RCC 7860 (cell line): ENCODE results near the gene GNPTAB.
A peak's percentile ranks its signal among the peaks of the same experiment; 100 is the strongest.
"Not testable (repeated sequence)": the region's sequence is repeated elsewhere in the genome, so short reads cannot be mapped to it uniquely, and the experiment has no call there.

Experiments used
- DNase-seq: peaks from one replicate; pipeline ENCODE4 v3.0.0-alpha.2; 2015; ENCODE audit warnings: low spot score
- FAIRE-seq: peaks from 2 replicates; lab custom pipeline; 2012; peaks lifted over from hg19 to GRCh38; lab: Jason Lieb, UNC

The GNPTAB gene

DNA sequence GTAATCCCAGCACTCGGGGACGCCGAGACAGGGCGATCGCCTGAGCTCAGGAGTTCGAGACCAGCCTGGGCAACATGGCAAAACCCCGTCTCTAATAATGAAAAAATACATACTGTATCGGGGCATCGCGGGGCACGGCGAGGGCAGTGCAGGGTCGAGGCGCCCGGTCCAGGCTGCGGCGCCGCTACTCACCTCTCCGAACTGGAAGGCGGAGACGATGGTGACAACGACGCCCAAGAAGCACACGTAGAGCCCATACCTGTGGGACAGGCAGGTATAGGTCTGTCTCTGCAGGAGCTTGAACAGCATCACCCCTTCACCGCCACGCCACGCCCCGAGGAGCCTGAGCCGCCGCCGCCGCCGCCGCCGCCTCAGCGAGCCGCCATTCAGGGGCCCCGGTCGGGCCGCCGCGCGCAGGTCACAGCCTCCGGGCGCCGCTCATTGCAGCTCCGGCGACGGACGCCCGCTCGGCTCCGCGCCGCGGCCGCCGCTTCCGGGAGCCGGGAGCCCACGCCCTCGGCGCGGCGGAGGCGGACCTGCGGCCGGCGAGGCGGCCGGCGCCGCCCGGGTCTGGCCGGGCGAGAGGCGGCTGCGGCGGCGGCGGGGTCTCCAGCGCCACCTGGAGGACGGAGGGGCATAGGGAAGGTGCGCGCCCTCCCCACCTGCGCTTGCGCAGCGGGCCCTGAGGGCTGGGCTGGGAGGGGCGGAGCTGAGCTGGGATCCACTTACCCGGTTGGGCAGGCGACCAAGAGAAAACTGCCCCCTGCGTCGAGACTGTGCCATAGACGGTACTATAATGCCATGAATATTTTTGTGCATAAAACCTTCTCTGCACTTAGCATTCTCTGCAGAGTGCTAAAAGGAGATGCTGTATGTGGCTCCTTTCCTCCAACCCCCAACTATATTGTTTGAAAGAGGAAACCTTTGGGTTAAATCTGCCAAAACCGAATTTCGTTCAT is at the start of gene GNPTAB:
GNPTAB (minus strand) TSS at position 593 of the 959 bp plus-strand sequence; CDS start at position 309, 284 bp downstream.
- FAIRE-seq (no peak), DNase-seq (peak; percentile 83)

DNA sequence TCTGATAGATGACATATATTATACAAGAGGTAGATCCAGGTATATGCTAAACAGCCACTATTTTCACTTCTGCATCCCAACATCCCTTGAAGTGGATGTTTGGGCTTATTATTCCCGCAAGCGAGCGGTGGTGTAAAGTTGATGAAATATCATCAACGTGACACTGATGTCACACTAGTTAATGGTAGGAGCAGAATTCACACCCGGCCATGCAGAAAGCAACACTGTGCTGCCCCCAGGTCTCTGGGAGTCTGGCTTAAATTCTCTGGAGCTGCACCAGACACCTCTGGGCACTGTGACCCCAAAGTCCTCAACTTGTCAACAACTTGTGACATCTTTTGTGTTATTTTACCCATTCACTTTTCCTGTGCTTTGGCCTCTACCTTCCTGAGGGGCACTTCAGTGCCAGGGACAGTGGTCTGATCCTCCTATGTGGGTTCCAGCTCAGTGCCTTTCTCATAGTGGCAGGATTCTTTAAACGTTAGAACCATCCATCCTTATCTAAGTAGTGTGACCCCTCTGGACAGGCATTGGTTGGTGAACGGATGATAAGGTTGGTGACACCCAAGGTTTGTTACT is 47.6 kb upstream of the GNPTAB start:
- FAIRE-seq (peak; percentile 86), DNase-seq (peak; percentile 92)

DNA sequence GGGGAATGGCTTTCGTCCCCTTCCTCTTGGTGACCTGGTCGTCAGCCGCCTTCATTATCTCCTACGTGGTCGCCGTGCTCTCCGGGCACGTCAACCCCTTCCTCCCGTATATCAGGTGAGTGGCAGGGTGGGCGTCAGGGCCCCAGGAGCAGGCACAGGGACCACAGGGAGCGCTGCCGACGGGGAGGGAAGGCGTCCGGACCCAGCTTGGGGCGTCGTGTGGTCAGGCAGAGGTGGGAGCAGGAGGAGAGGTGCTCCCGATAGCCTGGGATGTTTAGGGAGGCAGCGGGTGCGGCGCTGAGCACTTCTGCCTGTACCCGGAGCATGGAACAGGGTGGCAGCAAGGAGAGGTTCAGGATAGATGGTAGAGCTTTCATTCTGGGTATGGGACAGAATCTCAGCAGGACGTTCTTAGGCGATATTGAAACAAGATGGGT is 47.1 kb upstream of the GNPTAB start:
- FAIRE-seq, result no peak
- peak; percentile 5 for DNase-seq

DNA sequence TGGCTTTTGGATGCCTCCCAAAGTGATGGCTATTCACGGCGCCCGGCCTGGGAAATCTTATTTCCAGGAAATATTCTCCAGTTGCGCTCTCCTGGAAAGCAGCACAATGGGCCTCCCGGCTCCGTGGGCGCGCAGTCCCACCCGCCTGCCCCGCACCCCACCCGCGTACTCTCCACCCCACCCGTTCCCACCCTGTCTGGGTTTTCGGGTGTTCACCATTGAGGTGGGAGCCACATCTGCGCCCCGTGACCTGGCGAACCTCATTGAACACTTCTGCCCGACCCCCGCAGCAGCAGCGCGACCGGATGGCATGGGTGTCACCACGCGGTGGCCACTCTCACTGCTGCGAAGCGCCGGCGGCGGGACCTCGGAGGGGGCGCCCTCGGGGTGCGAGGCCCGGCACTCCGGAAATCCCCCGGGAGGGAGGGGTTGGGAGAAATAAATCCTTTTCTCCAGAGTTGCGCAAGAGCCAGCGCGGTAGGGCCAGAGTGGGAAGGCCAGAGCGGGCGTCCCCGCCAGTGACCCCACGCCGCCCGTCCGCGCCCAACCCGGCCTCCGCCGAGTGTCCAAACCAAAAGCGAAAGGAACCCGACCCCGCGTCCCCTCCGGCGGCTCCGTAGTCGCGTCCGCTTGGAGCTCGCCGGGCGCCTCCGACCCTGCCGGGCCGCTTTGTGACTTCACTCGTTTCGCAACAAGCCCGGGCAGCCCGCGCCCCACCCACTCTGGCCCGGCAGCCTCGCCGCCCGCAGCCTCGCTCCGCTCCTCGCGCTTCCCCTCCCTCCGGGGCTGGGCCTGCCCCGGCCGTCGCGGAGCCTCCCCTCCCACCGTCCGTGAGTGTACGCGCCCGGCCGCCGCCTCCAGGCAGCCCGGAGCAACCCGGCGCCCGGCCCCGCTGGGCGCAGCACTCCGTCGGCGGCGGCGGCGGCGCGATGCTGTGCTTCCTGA is 46.4 kb upstream of the GNPTAB start, which contains the start of gene DRAM1:
DRAM1 (plus strand) TSS at position 720 of the 945 bp plus-strand sequence; CDS start at position 930, 210 bp downstream.
- DNase-seq (peak; percentile 73), FAIRE-seq (no peak)

DNA sequence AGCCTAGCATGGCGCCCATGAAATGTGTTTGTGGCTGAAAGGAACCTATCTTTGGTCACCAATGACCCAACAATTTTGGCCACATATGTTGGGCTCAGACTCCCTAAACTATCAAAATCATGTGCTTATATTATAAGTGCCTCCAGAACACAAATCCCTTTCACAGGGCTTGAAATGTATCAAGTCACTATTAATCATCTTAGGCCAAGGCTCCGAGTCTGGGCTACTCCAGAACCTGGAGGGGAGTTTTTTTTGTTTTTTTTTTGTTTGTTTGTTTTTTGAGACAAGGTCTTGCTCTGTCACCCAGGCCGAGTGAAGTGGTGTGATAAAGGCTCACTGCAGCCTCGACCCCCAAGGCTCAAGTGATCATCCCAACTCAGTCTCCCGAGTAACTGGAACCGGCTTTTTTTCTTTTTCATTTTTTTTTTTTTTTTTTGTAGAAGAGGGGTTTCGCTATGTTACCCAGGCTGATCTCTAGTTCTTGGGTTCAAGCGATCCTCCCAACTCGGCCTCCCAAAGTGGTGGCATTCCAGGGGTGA is 45.6 kb upstream of the GNPTAB start:
- no peak for DNase-seq
- FAIRE-seq, result no peak

DNA sequence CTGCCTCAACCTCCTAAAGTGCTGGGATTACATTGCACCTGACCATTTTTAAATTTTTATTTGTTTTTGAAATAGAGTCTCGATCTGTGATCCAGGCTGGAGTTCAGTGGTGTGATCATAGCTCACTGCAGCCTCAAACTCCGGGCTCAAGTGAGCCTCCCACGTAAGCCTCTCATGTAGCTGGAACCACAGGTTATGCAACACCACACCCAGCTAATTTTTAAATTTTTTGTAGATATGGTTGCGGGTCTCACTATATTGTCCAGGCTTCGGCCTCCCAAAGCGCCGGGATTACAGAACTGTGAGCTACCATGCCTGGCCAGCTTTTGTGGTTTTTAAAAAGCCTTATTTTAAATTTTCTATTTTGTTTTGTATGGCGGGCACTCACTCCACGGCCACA is 44.4 kb upstream of the GNPTAB start:
- FAIRE-seq (no peak), DNase-seq (no peak)

DNA sequence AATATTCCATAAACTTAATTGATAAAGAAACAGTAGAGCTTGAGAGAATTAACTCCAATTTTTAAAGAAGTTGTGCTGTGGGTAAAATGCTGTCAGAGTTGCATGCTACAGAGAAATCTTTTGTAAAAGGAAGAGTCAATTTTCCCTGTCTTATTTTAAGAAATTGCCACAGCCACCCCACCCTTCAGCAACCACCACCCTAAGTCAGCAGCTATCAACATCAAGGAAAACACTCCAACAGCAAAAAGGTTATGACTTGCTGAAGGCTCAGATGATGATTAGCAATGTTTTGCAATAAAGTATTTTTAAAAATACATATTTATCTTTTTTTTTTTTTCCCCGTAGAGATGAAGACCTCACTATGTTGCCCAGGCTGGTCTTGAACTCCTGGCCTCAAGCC is 40.2 kb upstream of the GNPTAB start:
- DNase-seq, result no peak
- FAIRE-seq, result no peak

DNA sequence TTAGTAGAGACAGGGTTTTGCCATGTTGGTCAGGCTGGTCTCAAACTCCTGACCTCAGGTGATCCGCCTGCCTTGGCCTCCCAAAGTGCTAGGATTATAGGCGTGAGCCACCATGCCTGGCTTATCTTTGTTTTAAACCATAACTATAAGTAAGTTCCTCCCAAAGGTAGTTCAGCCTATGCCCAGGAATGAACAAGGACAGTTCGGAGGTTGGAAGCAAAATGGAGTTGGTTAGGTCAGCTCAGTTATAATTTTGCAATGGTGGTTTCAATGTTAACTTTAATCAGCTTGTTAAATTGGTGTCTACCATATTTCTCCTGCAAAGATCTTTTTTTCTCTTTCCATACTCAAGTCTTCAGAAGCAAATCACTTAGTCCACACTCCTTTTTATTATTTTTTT is 36.9 kb upstream of the GNPTAB start:
- not testable (repeated sequence) for FAIRE-seq, DNase-seq

DNA sequence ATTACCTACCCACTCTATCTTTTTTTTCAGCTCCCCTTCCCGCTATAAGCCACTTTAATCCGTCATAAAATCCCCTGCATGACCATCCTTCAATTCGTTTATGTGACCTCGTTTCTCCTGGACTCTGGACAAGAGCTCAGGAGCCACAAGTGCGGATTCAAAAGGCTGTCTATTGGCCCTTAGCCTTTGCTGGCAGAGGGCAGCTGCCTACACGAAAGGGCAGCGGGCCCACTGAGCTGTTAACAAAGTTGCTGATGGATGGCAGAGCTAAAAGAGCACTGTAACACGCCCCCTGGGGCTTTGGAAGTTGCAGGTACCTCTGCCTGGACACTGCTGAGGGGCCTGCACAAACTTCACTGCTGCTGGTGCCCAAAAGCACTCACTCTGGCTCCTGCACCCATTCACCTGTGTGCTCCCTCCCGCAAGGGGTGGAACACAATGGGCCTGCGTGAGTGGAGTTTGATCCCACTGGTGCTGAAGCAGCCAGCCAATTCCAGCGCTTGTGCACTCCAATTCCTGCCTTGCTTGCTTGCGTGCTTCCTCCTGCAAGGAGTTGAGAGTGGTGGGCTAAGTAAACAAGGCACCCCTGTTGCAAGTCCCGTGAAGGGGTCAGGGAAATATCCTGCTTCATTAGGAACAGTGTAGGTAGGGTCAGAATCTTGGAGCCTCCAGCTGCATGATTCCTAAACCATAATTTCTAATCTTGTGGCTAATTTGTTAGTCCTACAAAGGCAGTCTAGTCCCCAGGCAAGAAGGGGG is 36.0 kb upstream of the GNPTAB start:
- no peak for FAIRE-seq

DNA sequence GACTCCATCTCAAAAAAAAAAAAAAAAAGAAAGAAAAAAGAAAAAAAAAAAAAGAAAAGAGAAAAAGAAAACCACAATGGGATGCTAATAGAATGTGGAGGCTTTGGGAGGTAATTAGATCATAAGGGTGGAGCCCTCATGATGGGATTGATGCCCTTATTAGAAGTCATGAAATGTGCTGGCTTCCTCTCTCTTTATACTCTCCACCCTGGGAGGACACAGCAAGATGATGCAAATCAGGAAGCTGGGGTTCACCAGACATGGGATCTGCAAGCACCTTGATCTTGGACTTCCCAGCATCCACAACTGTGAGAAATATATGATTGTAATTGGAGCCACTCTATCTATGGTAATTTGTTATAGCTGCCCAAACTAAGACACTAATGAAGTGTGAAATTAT is 33.2 kb upstream of the GNPTAB start:
- FAIRE-seq (no peak), DNase-seq (no peak)

More for the DNA sequence above, 36.0 kb upstream of the GNPTAB start:
- no peak for DNase-seq

DNA sequence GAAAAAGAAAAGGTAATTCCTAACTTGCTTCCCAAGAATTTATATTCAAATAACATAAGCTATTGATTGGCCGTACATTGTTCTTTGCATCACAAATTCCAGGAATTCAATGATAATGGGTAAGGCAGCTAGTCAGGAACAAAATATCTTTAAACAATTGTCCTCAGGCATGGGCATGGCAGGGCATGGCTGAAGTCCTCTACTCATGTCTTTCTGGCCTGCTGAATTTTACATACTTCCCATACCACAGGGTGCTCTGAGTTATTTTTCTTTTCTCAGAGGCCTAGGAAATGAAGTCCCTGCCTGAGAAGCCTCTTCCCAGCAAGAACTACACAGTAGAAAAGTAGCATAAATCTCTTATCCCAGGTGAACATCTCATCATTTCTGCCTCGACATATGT is 31.5 kb upstream of the GNPTAB start:
- no peak for FAIRE-seq
- DNase-seq, result no peak

DNA sequence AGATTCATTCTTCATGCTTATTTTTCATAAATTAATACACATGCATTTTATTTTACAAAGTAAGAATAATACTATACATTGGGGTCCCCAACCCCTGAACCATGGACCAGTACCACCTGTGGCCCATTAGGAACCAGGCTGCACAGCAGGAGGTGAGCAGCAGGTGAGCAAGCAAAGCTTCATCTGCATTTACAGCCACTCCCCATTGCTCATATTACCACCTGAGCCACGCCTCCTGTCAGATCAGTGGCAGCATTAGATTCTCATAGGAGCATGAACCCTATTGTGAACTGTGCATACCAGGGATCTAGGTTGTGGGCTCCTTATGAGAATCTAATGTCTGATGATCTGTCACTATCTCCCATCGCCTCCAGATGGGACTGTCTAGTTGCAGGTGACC is 30.9 kb upstream of the GNPTAB start:
- DNase-seq, FAIRE-seq: not testable (repeated sequence)

DNA sequence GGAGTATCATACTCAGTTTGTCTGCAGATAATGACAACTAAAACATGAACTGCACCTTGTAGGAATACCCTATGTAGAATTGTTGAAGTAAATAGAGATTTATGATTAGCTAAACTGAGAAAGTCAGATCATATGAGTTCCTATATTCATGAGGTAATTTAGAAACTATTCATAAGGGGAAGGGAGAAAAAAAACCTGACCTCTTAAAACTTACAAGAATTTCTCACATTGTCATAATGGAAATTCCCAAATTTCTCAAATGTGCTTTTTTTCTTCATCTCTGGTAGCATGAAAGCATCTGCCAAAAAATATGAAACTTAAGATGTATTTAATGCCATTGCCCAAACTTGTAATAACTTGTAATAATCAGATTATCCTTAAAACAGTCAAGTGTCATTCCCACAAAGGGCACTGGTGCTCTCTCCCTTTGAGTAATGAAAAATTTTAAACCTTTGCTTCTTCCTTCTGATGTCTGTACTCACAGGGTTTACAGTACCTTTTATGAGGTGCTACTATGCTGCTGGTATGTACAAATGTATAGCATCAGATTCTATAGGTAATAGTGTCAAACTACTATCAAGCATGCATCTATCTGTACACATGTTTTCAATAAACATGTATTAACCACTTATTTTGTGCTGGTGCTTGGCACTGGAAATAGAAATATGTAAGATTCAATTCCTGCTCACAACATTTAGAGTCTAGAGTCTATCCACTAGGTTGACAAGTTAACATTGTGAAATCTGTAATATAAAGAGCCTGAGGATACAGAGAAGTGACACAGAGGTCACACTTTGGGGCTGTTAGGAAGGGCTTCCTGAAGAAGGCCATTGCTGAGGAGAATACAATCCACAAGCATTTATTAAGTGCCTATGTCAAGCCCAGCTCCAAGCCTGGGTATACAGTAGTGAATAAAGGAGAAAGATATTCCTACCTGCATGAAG is 29.2 kb upstream of the GNPTAB start:
- DNase-seq (no peak), FAIRE-seq (no peak)

DNA sequence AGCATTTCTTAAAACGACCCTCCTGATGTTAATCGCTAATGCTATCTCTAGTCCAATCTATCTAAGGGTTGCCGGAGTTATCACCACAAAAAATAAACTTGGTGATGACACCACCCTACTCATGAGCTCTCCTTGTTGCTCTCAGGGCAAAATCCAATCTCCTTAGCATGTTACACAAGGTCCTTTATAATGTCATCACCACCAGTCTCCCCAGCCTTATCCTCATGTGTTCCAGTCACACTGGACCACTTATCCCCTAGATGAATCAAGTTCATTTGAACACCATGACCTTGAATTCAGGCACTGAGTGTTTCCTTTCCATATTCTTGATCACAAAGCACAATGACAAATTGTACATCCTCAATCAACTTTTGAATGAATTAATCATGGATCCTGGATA is 27.6 kb upstream of the GNPTAB start:
- FAIRE-seq (no peak), DNase-seq (no peak)

DNA sequence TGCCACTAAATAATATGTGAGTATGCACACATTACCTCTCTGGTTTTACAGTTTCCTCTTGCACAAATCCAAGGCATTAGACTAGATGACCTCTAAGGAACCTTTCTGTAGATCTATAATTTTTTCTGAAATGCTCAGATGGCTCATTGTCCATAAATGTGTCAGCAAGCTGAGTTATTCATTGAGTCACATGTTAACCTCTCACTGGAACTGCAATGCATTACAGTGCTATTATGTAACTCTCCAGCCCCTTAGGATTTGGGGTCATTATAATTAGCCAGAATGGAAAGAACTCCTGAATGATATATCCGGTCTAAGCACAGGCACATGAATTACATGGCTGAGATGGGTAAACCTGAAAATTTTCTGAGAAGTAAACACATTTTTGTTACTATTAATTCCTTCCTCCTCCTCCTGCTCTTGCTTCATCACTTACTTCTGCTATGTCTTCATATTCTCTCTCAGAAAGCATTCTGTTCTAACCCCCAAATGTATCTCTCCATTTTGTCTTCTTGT is 26.3 kb upstream of the GNPTAB start:
- FAIRE-seq (no peak), DNase-seq (peak; percentile 64)

DNA sequence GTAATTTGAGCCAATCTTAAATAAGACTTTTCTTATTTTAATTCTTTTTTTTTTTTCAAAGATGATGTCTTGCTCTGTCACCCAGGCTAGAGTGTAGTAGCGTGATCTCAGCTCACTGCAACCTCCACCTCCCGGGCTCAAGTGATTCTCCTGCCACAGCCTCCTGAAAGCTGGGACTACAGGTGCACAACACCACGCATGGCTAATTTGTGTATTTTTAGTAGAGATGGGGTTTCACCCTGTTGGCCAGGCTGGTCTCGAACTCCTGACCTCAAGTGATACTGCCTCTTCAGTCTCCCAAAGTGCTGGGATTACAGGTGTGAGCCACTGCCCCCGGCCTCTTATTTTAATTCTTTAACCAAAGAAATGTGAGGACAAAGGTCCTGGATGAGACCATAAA is 25.9 kb upstream of the GNPTAB start:
- DNase-seq, FAIRE-seq: not testable (repeated sequence)

DNA sequence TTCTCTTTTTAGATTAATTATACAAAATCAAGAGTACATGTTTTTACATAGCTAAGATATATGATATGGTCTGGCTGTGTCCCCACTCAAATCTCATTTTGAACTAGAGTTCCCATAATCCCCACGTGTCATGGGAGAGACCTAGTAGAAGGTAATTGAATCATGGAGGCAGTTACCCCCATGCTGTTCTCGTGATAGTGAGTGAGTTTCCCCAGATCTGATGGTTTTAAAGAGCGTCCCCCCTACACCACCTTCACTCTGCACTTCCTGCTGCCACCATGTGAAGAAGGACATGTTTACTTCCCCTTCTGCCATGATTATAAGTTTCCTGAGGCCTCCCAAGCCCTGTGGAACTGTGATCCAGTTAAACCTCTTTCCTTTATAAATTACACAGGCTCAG is 25.2 kb upstream of the GNPTAB start:
- DNase-seq (no peak), FAIRE-seq (no peak)

DNA sequence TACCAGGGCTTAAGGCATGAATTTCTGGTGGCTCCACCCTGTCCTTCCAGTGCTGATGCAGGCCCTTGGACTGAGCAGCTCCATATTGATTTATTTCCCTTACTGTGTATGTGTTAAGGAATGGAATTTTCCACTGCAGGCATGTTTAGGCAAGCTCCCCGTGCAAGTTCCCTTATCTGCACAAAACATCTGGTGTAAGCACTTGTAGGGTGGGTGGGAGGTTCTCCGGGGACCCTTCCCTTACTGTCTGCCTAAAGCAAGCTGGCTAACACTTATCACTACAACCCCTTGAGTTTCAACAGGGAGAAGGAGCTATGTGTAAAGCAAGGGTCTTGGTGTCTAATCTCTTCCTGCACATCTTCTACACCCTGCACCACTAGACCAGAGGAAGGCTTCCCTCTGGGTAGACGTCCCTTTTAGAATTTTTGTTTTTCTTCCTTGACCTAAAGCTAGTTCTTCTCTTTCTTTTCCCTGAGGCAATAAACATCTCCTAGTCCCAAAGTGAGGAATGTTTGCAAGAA is 24.7 kb upstream of the GNPTAB start:
- no peak for FAIRE-seq
- DNase-seq, result no peak
